SK-N-SH treated with all-trans-retinoic acid at 6 μM for 48 hours (cell line): ENCODE measurements around the gene KCNJ12.
"Not testable (repeated sequence)": the region's sequence is repeated elsewhere in the genome, so short reads cannot be mapped to it uniquely, and the experiment has no call there.

ENCODE experiments used
- BACH2 ChIP-seq: fragments of 250-450 bp; sonication (Bioruptor Pico); IDR thresholded peaks from 2 replicates; pipeline ENCODE4 v1.9.0; 2021; ENCODE audit warnings: mild to moderate bottlenecking, borderline replicate concordance
- CSDC2 ChIP-seq: fragments of 250-450 bp; sonication (Bioruptor Pico); IDR thresholded peaks from 2 replicates; pipeline ENCODE4 v1.5.0; 2020; ENCODE audit warnings: mild to moderate bottlenecking, moderate library complexity
- PATZ1 ChIP-seq: fragments of 250-450 bp; sonication (Bioruptor Pico); IDR thresholded peaks from 2 replicates; pipeline ENCODE4 v1.8.0; 2020; ENCODE audit warnings: mild to moderate bottlenecking, moderate library complexity, borderline replicate concordance
- POU6F1 ChIP-seq: fragments of 250-450 bp; sonication (Bioruptor Pico); IDR thresholded peaks from 2 replicates; pipeline ENCODE4 v1.8.0; 2021; ENCODE audit warnings: low read depth, mild to moderate bottlenecking, moderate library complexity, borderline replicate concordance
- PPARA ChIP-seq: fragments of 250-450 bp; sonication (Bioruptor Pico); IDR thresholded peaks from 2 replicates; pipeline ENCODE4 v1.5.0; 2020; ENCODE audit warnings: mild to moderate bottlenecking, borderline replicate concordance
- SNAI2 ChIP-seq: fragments of 250-450 bp; sonication (Bioruptor Pico); IDR thresholded peaks from 2 replicates; pipeline ENCODE4 v1.5.0; 2020; ENCODE audit warnings: mild to moderate bottlenecking, moderate library complexity
- ZFP3 ChIP-seq: fragments of 250-450 bp; sonication (Bioruptor Pico); IDR thresholded peaks from 2 replicates; pipeline ENCODE4 v1.5.0; 2020; ENCODE audit warnings: mild to moderate bottlenecking, moderate library complexity

- not testable (repeated sequence) for TF ChIP-seq PATZ1 (CRISPR knock-in tag); PPARA; ZFP3 (CRISPR knock-in tag); BACH2; CSDC2 (CRISPR knock-in tag); SNAI2; POU6F1 (CRISPR knock-in tag)
These were observed 62.8 kb downstream of the KCNJ12 start for GRCh38 chr17:21439015-21439336.
